Activated gamma-delta T cell treated with Interleukin-2 at 50 U/mL for 16 hours (primary cell): ENCODE measurements around the gene ATXN1.
"Not testable (repeated sequence)": the region's sequence is repeated elsewhere in the genome, so short reads cannot be mapped to it uniquely, and the experiment has no call there.

Experiments used
- DNase-seq: peaks from one replicate; pipeline ENCODE4 v3.0.0-alpha.2; 2020

ATXN1 gene

DNA sequence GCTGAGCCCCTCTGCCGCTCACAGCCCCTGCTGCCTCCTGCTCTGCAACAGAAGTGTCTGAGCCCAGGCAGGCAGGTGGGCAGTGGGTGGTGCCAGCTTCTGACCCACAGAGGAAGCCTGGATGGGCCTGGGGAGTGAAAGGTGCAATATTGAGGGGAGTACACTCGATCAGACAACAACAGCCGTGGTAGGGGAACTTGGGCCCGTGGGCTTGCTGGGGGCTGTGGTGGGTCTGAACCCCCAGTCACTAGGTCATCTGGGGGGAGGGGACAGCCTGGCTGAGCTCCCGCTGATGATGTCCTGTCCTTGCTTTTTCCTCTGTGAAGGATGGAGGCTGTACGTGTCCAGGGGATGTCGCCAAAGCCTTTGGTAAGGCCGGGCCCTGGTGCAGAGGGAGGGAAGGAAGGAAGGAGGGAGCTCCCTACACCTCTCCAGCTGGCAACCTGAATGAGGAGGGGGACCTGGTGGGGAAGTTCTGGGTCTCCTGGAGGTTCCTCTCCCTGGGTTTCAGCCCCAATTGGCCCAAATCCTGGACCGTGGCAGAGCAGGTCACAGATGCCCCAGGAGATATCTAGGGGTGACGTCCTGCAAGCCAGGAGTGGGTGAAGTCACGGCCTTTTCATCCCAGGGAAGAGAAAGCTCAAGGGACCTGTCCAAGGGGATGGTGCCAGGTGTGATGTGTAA is 475.7 kb downstream of the ATXN1 start:
- no peak for DNase-seq

DNA sequence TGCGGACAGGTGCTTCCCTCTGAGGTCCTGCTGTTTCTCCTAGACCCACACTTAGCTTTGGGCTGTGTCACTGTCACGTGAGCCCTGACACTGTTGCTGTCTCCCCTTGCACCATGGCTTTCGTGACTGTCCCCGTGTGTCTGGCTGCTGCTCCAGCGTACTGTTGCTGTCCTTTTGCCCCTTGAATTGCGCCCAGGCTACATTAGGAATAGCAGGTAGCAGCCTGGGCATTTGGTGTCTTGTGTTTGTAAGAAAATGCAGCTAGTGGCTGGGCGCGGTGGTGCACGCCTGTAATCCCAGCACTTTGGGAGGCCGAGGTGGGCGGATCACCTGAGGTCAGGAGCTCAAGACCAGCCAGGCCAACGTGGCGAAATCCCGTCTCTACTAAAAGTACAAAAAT is 476.8 kb downstream of the ATXN1 start:
- DNase-seq: no peak

DNA sequence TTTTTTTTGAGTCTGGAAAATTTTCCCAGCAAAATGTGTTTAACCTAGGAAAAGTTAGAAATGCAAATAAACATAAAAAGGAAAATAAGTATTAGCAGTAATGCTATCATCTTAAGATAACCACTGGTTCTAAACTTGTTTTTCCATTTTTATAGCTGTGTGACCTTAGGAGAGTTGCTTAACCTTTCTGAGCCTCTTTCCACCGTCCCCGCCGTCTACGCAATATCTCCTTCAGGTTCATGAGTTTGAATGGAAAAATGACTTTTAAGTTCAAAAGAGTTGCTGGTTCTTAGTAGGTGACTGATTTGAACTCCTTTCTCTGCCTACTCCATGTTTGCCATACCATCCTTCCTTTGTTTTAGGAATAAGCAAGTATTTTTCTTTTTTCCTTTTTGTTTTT is 478.9 kb downstream of the ATXN1 start:
- DNase-seq: no peak

DNA sequence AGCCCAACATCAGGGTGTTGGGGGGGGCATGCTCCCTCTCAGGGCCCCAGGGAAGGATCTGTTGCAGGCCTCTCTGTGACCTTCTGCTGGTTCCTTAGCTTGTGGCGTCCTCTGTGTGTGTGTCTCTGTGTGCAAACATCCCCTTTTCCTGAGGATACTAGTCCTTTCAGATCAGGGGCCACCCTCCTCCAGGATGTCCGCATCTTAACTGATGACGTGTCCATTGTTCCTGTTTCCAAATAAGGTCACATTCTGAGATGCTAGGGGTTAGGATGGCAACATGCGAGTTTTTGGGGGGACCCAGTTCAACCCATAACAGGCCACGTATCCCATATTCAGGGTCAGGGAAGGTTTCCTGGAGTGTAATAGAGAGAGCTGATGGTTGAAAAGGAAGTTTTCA is 482.0 kb downstream of the ATXN1 start:
- no peak for DNase-seq

DNA sequence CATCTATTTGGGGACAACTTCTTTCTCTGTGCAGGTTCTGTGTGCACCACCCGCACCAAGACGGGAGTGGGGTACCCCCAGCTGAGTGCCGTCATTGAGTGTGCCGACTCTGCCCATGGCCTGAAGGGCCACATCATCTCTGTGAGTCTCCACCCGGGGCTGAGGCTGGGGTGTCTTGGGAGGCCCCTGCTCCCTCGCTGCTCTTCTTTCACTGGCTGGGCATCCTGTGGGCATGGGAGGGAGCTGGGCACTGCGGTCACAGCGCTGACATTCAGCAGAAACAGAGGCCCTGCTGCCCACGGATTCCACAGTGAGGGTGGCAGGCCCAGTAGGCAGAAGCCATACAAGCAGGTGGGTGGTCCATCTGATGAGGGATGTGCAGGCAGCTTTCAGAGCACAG is 482.5 kb downstream of the ATXN1 start:
- no peak for DNase-seq

DNA sequence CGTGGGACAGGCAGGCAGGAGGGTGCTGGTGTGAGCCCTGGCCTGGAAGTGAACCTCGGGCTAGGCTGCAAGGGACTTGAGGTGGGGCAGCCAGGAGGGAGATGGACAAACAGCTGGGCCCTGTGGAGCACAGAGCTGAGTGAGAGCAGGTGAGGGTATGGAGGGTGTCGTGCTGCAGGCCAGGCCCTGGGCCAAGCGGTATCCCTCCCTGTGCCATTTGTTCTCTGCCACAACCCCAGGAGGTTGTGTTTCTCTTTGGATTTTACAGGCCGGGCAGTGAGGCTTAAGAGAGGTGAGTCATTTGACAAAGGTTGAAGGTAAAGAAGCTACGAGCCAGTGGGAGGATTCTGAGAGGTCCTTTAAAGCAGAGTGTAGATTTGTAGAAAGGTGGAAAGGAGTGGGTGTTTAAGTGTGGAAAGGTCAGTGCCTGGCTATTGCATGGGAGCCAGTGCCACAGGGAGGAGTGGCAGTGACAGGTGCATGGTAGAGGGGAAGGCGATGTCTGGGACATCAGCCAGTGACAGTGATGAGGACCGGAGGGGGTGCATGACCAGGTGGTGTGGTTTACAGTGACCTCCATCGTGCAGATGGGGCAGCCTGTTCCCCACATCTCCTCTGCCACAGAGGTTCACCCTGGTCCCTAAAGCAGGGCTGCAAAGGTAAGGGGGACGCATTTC is 483.1 kb downstream of the ATXN1 start:
- DNase-seq: no peak

DNA sequence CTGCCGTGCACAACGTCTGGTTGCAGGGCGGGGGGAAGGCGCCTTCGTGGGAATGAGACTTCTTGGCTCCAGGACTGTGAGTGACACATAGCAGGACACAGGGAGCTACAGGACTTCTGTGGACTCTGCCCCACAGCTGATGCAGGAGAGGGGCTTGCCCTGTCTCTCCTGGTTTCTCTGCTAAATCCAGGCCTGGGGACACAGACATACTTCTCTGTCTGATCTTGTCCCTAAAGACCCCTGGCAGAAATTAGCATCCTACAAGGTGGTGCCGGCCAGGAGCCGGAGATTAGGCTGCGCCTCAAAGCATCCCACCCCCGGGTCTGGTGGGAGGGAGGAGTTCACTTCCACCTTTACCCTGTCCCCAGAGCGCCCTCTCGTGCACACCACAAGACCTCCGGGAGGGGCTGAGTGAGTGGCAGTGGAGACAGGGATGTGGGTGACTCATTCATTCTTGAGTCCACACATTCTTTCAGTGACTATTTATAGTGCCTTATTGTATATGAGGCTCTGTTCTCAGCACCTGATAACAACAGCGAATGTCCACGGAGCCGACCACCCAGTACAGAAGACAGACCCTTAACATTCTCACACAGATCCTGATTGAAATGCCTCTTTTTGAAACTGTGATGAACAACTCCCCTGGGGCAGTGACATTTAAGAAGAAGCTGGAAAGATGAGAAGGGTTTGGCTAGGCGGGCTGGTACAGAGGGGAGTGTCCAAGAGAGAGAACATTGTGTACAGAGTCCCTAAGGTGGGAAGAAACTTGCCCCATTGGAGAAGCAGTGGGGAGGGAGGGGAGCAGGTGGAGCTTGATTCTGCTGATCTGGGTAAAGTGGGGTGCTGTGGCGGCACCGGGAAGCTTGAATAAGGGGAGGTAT is 483.9 kb downstream of the ATXN1 start:
- DNase-seq: no peak

DNA sequence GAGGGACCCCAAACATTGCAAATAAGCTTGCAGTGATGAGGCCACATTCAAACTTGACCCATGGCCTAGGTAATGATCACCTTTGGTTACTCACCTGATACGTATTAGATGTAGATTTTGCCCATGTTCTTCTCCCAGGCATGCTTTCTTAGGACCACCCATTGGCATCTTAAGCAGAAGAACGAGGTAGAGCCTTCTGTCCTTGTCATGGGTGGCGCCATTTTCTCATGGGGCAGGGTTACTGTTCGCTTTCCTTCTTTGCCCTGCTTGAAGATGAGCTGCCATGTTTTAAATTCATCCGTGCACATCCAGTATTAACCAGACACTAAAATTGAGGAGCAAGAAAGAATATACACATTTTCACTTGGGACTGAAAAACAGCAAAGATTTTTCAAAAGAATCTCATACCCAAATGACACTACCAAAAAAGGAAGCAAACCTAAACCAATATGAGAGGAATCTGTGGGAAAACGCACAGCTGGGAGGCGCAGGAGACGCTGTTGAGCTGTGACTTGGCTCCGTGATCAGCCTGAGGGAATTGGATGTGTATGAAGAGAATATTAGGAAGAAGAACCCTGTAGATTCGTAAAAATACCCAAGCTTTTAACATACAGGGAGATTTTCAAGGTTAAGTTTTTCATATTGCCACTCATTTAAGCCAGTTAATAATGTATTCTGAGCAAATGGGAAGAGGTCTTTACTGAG is 486.2 kb downstream of the ATXN1 start:
- no peak for DNase-seq

DNA sequence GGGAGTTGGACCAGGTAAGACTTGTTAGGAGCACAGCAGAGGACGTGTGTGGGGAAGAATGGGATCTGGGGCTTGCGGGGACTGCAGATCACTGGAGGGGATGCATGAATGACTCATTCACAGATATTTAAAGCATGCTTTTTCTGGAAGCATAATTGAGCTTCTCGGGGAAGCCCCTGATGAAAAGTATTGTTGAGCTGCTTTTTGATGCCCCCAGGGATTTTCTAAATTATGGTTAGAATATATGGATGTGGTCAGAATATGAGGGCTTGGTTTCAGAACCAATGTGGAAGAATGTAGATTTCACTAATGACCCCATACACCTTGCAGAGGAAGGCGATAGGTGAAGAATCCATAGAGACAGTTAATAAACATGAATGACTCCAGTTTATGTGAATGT is 486.8 kb downstream of the ATXN1 start:
- DNase-seq: no peak

DNA sequence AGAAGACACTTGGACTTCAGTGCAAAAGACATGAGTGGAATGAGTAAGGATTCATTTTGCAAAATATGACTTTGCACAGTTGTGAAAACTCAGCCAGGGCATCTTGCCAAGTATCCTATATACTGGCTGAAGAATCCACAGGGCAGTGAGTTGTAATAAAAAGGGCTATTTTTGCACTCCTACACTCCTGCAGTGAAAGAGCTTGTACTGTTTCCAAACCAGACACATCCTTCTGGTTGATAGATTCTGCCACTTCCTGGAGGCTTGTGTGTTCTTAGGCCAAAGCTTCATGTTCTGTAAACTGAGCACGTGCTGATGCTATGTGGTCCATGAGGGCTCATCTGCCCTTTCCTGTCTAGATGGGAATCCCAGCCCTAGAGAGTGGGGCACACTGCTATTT is 488.0 kb downstream of the ATXN1 start:
- no peak for DNase-seq

DNA sequence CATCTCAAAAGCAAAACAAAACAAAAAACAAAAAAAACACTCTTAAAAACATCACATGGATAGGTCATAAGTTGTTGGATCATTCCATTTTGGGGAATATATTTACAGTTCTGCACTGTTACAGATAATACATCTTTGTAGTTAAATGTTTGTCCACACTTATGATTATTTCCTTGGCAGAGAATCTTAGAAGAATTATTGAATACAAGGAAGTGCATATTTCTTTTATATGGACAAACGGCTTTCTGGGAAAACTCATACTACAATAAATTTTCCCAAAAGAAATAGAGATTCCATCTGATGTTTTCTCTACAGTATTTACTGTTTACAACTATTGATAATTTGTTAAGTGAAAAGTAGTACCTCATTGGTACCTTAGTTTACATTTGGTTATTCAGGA is 489.1 kb downstream of the ATXN1 start:
- DNase-seq: no peak

DNA sequence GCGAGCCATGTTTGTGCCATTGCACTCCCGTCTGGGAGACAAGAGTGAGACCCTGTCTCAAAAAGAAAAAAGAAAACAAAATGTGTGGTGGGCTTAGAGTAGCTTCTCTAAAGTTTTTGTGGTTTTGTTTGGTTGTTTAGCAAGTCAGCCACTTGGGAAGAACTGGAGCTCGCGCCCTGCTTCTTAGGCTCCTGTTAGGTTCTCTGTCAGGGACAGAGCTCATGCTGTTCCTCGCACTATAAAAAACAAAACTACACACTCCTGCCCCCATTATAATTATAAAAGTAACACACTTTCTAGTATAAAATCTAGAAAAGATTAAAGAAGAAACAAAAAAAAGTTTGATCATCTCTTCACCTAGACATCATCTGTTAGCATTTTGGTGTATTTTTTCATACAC is 489.8 kb downstream of the ATXN1 start:
- no peak for DNase-seq

DNA sequence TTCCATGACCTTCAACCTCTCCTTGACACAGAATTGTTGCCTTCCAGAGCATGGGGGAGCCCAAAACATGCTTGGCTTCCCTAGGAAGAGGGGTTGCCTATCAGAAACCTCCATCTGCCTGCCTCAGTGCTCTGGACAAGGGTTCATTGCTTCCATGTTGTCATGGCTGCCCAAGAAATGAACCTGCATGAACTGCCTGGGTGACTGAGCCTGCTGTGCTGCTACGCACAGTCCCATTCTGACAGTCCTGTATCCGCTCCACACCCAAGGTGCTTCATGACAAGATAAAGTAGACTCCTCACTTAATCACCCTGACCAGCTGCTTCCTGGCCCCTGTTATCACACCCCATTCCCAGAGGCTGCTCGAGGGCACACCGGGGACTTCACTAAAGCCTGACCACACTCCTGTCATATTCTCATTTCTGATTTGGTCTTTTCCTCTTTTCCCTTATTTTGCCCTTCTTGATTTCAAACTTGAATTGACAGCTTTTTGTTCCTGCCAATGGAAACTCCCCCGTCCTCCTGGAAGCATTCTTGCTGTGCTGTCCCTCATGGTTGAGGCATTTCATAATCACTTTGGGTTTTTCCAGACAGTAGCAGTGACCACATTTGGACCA is 491.0 kb downstream of the ATXN1 start:
- DNase-seq: no peak

DNA sequence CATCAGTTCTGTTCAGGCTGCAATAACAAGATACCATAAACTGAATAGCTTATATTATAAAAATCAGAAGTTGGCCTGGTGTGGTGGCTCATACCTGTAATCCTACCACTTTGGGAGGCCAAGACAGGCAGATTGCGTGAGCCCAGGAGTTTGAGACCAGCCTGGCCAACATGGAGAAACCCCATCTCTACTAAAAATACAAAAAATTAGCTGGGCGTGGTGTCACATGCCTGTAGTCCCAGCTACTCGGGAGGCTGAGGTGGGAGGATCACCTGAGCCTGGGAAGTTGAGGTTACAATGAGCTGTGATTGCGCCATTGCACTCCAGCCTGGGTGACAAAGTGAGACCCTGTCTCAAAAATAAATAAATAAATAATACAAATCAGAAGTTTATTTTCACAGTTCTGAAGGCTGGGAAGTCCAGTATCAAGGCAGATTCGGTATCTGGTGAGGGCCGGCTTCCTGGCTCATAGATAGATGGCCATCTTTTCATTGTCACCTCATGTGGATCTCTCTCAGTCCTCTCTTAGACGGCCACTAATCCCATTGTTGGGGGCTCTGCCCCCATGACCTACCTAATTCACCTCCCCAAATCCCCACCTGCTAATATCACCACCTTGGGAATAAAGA is 491.7 kb downstream of the ATXN1 start:
- DNase-seq: not testable (repeated sequence)

DNA sequence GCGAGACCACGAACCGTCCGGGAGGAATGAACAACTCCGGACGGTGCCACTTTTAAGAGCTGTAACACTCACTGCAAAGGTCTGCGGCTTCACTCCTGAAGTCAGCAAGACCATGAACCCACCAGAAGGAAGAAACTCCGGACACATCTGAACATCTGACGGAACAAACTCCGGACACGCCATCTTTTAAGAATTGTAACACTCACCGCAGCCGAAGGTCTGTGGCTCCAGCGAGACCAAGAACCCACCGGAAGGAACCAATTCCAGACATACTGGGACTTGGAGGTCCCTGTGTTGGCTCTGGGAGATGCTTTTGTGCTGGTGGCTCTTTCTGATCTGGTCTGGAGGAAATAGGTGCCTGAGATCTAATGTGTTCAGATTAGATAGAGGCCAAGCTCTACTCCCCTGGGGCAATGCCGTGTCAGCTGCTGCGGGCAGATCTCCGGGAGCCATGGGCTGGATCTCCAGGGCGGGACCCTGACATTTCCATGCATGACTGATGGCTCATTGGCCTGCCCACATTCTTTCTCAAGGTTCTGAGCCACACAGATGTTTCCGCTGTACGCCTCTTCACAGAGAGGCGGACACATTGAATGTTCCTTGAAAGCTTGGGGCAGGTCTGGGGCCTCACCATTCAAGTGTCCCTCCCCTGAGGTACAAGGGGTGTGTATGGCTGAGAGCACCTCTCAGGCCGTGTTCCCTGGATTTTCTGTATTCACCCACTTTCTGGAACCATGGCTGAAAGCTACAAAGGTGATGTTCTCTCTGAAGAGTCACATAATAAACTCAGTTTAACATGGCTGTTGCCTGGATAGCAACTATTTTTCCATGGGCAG is 493.6 kb downstream of the ATXN1 start:
- DNase-seq: no peak

DNA sequence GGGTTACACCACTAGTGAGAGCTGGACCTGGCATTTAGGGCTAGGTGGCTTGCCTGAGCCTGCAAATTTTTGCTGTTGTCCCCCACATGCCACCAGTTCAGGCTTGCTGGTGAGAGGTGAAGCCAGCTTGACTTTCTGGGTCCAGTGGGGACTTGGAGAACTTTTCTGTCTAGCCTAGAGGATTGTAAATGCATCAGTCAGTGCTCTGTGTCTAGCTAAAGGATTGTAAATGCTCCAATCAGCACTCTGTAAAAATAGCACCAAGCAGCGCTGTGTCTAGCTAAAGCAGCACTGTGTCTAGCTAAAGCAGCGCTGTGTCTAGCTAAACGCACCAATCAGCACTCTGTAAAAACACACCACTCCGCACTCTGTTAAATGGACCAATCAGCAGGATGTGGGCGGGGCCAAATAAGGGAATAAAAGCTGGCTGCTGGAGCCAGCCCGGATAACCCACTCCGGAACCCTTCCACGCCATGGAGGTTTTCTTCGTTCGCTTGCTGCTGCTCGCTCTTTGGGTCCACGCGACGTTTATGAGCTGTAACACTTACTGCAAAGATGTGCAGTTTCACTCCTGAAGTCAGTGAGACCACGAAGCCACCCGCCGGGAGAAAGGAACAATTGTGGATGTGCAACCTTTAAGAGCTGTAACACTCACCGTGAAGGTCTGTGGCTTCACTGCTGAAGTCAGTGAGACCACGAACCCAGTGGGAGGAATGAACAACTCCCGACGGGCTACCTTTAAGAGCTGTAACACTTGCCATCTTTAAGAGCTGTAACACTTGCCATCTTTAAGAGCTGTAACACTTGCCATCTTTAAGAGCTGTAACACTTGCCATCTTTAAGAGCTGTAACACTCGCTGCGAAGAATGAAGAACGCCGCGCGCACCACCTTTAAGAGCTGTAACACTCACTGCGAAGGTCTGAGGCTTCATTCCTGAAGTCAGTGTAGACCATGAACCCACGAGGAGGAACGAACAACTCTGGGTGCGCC is 495.6 kb downstream of the ATXN1 start:
- no peak for DNase-seq

DNA sequence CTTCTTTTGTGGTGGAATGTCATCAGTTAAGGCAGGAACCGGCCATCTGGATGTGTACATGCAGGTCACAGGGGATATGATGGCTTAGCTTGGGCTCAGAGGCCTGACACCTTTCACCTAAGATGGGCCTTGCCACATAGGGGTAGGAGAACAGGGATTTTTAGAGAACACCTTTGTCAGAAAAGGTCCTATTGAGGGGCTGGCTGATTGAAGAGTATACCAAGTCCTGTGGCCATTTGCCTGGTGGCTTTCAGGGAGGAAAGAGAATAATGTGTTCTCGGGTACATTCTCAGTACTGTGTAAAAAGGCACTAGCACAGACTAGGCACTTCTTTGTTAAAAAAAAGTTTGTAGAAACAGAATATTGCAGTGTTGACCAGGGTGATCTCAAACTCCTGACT is 496.5 kb downstream of the ATXN1 start:
- no peak for DNase-seq

DNA sequence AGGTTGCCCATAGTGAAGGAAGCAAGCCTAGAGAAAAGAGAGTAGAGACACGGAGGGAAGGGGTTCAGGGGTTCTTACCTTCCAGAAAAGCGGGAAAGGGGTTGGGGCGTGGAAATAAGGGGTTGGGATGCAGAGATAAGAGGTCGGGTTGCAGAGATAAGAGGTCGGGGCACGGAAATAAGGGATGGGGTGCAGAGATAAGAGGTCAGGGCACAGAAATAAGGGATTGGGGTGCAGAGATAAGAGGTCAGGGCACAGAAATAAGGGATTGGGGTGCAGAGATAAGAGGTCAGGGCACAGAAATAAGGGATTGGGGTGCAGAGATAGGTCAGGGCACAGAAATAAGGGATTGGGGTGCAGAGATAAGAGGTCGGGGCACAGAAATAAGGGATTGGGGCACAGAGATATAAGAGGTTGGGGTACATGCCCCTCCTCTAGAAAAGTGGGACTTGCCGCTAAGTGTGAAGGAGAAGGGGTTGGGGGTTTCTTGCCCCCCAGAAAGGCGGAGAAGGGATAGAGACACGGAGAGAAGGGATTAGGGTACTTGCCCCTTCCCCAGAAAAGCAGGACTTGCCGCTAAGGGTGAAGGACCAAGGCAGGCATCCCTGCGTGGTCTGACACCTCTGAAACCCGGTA is 497.7 kb downstream of the ATXN1 start:
- DNase-seq: not testable (repeated sequence)

DNA sequence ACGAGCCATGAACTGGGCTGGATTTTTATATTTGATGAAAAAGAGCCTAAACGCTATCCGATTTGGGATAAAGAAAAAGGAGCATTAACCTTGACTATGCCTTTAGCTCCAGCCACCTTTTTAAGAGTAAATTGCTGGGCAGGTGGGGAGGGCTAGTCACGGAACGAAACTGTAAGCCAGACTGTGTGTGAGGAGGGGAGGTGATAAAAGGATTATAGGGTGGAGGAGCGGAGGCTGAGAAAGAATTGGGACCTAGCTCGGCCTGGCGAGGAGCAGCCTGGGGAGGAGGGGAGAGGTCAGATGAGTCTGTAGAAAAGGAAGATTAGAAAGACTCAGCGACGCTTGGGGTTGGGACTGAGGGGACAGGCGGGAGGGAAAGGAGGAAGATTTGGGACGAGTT is 498.5 kb downstream of the ATXN1 start:
- DNase-seq: not testable (repeated sequence)

DNA sequence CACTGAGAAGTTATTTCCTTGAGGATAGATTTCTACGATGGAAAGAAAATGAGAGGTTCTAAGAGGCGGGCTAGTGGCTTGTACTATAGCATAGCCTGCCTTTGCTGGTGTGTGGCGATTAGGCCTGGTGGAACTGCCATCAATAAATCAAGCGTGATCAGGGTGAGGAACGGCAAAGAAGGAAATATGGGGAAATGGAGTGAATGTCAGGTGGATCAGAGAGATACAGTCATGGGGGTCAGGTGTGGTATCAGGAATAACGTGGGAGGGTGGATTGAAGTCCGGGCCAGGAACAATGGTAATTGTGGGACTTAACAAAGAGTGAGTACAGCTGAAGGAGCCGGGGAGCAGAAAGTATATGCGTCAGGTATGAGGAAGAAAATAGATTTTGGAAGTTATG is 500.7 kb downstream of the ATXN1 start:
- not testable (repeated sequence) for DNase-seq
